SK-N-SH treated with all-trans-retinoic acid at 6 μM for 48 hours (cell line): Measurements from ENCODE around the gene PDE6A.

Experiments
- CSDC2 ChIP-seq: fragments of 250-450 bp; sonication (Bioruptor Pico); IDR thresholded peaks from 2 replicates; pipeline ENCODE4 v1.5.0; 2020; ENCODE audit warnings: mild to moderate bottlenecking, moderate library complexity
- GLIS3 ChIP-seq: fragments of 250-450 bp; sonication (Bioruptor Pico); IDR thresholded peaks from 2 replicates; pipeline ENCODE4 v1.5.0; 2020; ENCODE audit warnings: mild to moderate bottlenecking, moderate library complexity
- ISL1 ChIP-seq: fragments of 250-450 bp; sonication (Bioruptor Pico); IDR thresholded peaks from 2 replicates; pipeline ENCODE4 v2.1.2; 2022; ENCODE audit warnings: mild to moderate bottlenecking, moderate library complexity
- PPARA ChIP-seq: fragments of 250-450 bp; sonication (Bioruptor Pico); IDR thresholded peaks from 2 replicates; pipeline ENCODE4 v1.5.0; 2020; ENCODE audit warnings: mild to moderate bottlenecking, borderline replicate concordance
- ZFP3 ChIP-seq: fragments of 250-450 bp; sonication (Bioruptor Pico); IDR thresholded peaks from 2 replicates; pipeline ENCODE4 v1.5.0; 2020; ENCODE audit warnings: mild to moderate bottlenecking, moderate library complexity
- ZFP30 ChIP-seq: fragments of 450-650 bp; formaldehyde crosslinking; IDR thresholded peaks from 2 replicates; pipeline ENCODE4 v1.5.0; 2022; ENCODE audit warnings: mild to moderate bottlenecking, moderate library complexity
- TF ChIP-seq, protein P1 (sequence below): fragments of 250-450 bp; sonication (Bioruptor Pico); IDR thresholded peaks from 2 replicates; pipeline ENCODE4 v1.8.0; 2020; ENCODE audit warnings: mild to moderate bottlenecking, moderate library complexity, borderline replicate concordance

DNA sequence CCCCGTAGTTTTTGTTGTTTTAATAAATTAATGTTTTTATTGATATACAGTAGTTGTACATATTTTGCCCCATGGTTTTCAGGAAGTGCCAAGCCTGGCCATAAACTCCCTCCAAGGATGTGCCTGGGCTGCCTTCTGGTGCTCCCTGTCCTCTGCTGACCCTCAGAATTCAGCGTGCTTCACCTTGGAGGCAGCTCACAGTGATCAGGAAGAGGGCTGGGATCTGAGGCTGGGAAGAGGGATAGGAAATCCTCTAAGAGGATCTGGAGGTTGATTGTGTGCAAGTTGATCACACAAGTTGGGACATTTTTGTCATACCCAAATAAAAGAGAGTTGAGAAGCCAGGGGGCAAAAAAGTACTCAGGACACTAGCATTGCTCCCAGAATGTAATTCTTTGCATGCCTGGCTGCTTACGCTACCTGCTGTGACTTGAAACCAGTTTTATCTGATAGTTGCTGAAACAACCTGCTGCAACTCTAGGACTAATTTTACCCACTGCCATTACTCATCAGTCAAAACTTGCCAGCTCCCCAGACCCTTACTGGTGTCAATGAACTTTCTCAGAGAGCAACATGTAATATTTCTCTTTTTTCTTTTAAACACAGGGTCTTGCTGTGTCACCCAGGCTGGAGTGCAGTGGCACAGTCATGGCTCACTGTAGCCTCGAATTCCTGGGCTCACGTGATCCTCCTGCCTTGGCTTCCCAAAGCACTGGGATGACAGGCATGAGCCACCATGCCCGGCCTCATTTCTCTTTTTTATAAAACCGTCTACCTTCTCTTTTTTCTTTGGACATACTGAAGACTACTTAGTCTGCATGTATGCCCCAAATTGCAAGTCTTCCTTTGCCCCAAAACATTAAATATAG lies 29.0 kb downstream of the PDE6A start:
- TF ChIP-seq ZFP3 (CRISPR knock-in tag) (no peak), PPARA (CRISPR knock-in tag) (no peak), GLIS3 (CRISPR knock-in tag) (no peak), ISL1 (CRISPR knock-in tag) (no peak), CSDC2 (CRISPR knock-in tag) (no peak), ZFP30 (CRISPR knock-in tag) (no peak)
- TF ChIP-seq, protein P1, sequence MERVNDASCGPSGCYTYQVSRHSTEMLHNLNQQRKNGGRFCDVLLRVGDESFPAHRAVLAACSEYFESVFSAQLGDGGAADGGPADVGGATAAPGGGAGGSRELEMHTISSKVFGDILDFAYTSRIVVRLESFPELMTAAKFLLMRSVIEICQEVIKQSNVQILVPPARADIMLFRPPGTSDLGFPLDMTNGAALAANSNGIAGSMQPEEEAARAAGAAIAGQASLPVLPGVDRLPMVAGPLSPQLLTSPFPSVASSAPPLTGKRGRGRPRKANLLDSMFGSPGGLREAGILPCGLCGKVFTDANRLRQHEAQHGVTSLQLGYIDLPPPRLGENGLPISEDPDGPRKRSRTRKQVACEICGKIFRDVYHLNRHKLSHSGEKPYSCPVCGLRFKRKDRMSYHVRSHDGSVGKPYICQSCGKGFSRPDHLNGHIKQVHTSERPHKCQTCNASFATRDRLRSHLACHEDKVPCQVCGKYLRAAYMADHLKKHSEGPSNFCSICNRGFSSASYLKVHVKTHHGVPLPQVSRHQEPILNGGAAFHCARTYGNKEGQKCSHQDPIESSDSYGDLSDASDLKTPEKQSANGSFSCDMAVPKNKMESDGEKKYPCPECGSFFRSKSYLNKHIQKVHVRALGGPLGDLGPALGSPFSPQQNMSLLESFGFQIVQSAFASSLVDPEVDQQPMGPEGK, result no peak
